ENCODE data around the gene SEC16B.

The SEC16B gene

GRCh38 chr1:177940682-177941081 lies 29.2 kb downstream of the SEC16B start:
- no peak for DNase-seq

DNA sequence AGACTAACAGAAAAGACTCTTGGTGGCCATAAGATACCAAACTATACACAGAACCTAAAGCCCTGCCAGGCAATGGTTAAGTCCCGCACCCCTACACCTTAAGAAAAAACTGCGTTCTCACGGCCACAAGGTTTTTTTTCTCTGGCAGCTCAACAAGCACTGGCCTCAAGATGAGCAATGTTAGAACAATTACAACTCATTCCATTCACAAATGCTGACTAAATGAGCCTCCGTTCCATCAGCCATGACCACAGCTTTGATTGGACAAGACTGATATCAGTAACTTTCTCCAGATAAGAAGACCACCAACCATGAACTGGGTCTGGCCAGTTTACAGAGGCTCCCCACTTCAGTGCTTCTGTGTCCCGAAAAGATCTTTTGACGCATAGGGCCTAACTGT lies 31.9 kb downstream of the SEC16B start:
- no peak for DNase-seq

DNA sequence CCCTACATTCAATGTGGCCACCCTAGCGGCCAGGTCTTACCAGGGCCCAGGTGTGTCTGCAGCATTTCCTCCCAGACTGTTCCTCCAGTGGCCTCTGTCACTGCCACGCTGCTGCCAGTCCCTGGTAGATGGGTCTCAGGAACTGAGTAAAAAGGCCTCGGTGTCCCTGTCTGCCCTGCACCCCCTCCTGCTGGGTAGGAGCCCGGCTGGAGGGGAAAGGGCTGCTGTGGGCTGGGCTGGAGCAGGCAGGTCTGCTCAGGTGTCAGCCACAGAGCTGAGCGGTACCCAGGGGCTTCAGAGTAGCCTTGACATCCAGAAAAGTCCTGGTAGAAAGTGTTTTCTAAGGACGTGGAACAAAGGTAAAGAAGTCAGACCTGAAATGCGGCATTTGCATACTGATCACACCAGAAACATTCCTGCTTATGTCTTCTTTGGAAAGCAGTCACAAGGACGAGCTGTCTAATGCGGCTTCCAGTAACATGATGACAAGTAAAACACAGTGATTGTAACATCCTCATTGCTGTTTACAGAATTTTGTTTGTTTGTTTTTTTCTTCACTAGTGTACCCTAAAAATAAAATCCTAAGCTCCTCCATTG lies 32.6 kb downstream of the SEC16B start:
- DNase-seq = no peak

GRCh38 chr1:177935638-177936415 lies 34.0 kb downstream of the SEC16B start:
- no peak for DNase-seq

GRCh38 chr1:177934927-177935326 lies 34.9 kb downstream of the SEC16B start:
- DNase-seq = no peak

- no peak for DNase-seq
Measured at GRCh38 chr1:177934461-177934860, 35.4 kb downstream of the SEC16B start.

DNA sequence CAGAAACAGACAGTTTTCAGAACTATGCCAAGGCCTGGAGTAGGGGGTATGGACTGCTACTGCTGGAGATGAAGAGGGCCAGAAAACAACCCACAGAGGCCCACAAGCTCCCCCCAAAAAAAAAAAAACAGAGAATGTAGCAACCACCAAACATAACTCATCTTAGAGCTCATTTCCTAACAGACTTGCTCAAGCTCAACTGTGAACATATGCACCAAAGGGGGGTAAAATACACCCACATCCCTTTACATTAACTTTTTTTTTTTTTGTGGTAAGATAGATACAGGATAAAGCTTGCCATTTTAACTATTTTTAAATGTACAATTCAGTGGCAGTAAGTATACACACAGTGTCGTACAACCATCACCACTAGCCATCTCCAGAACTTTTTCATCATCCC lies 36.0 kb downstream of the SEC16B start:
- DNase-seq = no peak

DNA sequence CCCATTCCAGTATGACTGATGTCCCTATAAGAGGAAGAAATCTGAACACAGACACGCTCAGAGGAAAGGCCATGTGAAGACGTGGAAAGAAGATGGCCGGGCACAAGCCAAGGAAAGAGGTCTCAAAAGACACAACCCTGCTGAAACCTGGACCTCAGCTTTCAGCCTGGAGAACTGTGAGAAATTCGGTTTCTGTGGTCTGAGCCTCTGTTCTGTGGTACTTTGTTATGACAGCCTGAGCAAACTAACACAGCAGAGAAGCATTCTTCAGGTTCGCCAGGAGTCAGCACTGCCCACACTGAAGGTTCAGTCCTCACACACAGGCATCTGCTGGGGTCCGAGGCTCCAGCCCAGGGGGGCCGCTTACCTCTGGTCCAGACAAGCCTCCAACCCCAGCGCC lies 37.7 kb downstream of the SEC16B start:
- DNase-seq = no peak

GRCh38 chr1:177928952-177929351 lies 40.9 kb downstream of the SEC16B start:
- DNase-seq = no peak

DNA sequence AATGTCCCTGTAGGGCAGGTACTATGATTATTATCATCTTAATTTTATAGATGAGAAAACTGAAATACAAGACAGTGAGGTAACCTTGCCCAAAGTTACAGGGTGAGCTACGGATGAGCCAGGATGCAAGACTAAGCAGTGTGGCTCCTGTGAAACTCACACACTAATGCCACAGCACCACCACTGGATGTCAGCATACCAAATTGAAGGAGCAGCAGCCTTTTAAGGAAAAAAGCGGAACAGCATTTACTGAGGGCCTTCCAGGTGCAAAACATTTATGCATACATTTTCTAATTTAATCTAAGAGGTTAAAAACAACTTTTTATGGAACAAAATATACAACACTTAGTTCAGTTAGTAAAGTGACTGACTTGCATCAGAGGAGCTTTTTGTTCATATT lies 41.7 kb downstream of the SEC16B start:
- DNase-seq = no peak

- DNase-seq = no peak
Measured at GRCh38 chr1:177927021-177927596, 42.7 kb downstream of the SEC16B start.

DNA sequence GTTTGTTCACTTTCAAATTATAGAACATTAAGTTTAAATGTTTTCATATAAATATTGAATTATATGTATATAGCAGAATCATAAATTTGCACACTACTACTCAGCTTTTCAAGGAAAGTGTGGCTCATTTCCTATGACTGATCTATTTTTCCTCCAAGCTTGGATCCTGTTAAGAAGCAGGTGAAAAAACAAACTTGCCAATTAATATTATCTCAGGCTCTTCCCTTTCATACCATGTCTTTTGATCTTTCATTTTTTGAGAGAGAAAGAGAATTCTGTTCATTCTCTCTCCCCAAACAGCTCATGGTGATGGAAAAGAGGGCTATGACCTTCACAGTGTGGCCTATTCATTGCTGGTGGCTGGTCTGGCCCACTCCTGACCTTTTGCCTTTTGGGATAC lies 43.7 kb downstream of the SEC16B start:
- DNase-seq = no peak

DNA sequence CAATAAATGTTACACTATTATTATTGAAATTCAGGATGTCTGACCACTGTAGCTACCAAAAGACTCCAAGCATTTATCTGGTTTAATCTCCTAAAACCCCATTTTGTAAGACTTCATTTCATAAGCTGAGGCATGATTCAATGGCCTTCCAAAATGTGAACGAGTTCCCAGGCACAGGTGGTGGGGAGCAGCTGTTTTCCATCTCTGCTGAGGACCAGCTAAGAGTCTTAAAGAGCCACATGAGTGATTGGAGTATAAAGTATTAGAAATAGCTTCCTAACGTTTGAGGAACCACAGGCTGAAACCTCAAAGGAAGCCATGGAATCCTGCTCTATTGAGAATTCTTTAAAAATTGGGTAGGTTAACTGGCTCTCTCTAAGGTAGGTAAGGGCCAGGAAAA lies 44.9 kb downstream of the SEC16B start:
- no peak for DNase-seq

- no peak for DNase-seq
Measured at GRCh38 chr1:177923441-177923840, 46.4 kb downstream of the SEC16B start.

- no peak for DNase-seq
Measured at GRCh38 chr1:177922209-177922608, 47.6 kb downstream of the SEC16B start.

DNA sequence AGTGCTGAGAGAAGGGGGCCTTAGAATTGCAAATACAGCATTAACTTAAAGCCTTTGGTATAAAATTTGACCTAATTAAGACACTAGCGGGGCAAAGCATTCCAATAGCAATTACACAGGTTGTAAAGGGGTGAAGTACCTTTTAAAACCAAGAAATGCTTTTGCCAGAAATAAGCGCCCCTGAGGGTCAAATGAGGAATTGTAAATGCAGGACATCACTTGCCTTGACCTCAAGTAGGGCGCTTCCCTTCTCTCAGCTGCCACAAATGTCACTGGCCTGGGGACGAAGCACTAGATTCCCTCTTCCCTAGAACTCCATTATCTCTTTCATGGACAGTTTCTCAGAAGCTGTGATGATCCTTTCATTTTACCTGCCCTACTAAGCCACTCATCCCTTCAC lies 48.3 kb downstream of the SEC16B start:
- no peak for DNase-seq

GRCh38 chr1:177920091-177920490 lies 49.8 kb downstream of the SEC16B start:
- no peak for DNase-seq

DNA sequence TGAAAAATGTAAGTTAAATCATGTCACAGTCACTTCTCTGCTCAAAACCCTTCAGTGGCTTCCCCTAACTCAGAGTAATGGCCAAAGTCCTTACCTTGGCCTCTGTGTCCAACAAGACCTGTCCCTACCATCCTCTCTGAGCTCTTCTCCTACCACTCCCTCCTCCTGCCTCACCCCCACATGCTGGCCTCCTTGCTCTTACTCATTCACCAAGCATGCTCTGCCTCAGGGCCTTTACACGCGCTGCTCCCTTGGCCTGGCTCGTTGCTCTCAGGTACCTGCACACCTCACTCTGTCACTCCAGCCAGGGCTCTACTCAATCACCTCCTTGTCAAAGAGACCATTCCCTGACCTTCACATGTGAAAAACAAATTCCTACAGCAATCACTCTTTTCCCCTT lies 54.2 kb downstream of the SEC16B start:
- no peak for DNase-seq

- DNase-seq = no peak
Measured at GRCh38 chr1:177914603-177915002, 55.3 kb downstream of the SEC16B start.

DNA sequence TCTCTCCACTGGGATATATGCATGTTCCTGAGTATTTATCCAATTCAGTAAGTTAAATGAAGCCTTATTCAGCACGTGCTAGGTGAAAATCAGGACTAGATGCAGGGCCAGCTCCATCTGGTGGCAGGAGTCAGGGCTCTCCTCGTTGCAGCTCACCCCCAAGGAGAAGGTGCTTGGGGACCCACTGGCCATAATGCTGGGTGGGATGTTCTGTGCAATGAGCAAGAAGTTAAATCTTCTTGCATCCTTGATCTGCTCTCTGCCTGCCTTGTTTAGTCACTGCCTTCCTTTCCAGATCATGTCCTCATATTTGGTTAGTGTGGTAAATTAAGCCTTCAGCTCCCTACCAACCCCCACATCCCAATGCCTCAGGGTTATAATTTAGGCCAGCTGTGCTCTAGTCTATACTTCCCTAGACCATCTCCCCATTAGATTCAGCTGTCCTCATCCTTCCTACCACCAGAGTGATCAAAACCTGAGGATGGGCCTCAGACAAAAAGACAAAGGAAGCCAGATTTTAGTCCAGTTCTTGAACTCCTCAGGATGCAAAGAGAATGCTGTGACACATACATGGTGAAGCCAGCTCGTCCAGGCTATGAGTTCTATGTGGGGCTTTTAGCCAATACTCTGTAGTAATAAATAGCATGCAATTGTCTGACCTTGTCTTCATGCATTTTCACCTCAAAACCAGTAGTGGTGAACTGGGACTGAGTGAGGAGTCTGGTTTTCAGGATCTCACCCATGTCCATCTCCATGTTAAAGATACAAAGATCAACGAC lies 55.9 kb downstream of the SEC16B start:
- no peak for DNase-seq

DNA sequence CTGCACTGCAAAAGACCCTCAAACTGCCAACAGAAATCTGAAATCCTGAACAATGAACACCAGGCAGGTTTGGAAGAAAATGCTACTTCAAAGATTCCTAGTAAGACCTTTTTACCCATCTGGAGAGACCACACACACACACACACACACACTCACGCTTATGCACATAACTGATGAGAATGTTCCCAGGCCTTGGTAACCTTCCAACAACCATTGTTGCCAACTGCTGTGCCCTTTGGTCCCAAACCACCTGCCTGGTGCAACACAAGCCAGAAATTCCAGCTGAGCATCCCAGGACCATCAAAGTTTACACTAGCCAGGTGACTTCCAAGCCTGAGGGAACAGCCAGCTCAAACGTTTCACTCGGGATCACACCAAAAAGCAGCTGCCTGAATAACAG lies 56.9 kb downstream of the SEC16B start:
- DNase-seq = no peak

DNA sequence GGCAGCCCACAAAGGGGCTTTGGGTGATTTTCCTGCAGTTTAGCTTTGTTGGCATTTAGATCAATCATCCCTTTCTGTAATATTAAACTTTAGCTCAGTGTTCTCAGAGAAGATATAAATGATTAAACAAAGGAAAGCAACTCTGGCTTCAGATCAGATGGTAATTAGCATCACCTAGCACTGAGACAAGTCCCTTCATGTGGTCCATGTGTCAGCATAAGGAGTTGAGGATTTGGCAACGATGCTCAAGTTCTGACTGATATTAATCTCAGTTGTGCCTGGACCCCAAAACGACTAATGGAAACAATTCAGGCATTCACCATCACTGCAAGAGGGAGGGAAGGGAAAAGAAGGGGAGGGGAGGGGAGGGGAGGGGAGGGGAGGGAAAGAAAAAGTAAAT lies 60.4 kb downstream of the SEC16B start:
- no peak for DNase-seq

DNA sequence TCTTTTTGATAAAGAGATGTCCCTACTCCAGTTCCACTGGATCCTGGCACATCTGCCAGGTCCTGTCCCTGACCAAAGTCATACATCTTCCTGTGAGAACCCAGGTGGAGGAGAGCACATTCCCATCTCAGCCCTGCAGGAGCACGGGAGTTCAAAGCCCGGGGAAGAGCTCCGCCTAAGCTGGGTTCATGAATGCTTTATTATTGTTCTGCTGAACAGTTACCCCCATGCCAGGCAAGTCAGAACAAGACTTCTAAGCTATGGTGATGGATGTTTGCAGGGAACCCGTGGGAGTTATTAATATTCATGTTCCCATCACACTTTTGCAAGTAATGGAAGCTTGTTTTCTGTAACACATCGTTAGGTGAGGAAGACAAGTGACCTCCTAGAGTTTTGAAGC lies 62.9 kb downstream of the SEC16B start:
- DNase-seq = no peak

- DNase-seq = no peak
Measured at GRCh38 chr1:177905686-177906085, 64.2 kb downstream of the SEC16B start.

All from activated naive CD4-positive, alpha-beta T cell treated with Interleukin-2 at 50 U/mL for 16 hours (primary cell).